ENCODE data around the gene DNAI1.

DNAI1 gene

DNA sequence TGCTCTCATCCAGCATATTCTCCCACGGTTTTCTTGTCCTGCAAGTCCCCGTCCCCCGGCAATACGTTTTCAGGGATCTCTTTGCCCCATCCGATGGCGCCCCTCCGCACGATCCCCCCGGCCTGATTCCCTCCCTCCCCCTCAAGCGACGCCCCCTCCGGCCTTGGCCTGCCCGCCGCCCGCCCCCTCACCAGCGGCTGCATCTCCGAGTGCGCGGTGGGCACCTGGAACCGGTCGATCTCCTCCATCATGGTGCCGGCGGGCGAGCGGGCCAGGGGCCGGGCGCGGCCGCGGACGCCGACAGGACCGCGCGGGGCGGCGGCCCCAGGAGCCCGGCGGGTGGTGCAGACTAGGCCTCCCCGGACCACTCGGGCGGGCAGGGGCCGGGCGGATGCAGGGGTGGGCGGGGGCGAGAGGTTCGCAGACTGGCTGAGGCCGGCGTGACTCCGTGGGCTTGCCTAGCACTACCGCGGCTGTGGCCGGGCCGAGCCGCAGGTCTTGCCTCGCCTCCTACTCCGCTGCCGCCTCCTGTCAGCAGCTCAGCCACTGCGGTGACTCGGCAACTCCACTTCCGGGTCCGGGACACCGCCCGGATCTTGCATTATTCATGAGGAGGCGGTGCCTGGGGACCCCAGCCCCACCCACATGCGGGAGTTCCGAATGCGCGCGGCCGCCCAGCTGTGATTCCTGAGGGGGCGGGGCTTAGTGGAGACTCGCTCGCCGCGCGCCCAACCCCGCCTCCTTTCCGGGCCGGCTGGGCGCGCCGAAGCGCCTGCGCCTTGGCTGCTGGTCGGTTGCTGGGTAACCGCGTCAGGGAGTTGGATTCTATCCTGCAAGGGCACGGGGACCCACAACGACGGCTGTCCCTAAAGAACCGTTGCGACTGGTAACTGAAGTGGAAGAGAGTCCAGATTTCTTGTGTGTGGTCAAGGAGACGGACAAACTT lies at the start of gene DNAI1, which contains the start of gene FAM219A:
Gene DNAI1 (plus strand): TSS at position 793 of the 946 bp plus-strand sequence. CDS start 201 bp downstream, outside the sequence.
Gene FAM219A (minus strand): TSS at position 558 of the 946 bp plus-strand sequence. CDS start 307 bp downstream, at position 251.
- TF ChIP-seq, protein P1, sequence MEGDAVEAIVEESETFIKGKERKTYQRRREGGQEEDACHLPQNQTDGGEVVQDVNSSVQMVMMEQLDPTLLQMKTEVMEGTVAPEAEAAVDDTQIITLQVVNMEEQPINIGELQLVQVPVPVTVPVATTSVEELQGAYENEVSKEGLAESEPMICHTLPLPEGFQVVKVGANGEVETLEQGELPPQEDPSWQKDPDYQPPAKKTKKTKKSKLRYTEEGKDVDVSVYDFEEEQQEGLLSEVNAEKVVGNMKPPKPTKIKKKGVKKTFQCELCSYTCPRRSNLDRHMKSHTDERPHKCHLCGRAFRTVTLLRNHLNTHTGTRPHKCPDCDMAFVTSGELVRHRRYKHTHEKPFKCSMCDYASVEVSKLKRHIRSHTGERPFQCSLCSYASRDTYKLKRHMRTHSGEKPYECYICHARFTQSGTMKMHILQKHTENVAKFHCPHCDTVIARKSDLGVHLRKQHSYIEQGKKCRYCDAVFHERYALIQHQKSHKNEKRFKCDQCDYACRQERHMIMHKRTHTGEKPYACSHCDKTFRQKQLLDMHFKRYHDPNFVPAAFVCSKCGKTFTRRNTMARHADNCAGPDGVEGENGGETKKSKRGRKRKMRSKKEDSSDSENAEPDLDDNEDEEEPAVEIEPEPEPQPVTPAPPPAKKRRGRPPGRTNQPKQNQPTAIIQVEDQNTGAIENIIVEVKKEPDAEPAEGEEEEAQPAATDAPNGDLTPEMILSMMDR (conservative IDR thresholded peaks at IDR 0.05; ENCODE audit: low read length) = no peak
- H3K4me3 ChIP-seq (ENCODE audit: low read length) = peak within 1 kb of the TSS; percentile 90
- peak; percentile 98 for DNase-seq (ENCODE audit: low read depth)

DNA sequence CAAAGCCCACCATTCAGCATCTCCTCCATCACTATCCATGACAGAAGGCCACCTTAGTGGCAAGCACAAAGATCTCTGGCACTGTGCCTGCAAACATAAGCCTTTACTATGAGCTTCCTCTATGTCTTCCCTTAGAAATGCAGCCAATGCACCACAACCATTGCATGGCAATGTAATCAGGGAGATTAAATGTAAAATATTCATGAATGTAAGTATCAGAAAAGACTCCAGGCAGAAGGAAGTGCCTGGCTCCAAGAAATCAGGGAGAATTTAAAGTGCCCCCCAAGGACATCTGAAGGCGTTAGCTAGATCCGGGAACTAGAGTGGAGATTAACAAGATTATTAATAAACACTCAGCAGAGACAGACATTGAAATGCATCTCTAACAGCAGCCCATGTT lies 49.5 kb upstream of the DNAI1 start:
- no peak for DNase-seq (ENCODE audit: low read depth)
- TF ChIP-seq, protein P1 (conservative IDR thresholded peaks at IDR 0.05; ENCODE audit: low read length) = no peak

DNA sequence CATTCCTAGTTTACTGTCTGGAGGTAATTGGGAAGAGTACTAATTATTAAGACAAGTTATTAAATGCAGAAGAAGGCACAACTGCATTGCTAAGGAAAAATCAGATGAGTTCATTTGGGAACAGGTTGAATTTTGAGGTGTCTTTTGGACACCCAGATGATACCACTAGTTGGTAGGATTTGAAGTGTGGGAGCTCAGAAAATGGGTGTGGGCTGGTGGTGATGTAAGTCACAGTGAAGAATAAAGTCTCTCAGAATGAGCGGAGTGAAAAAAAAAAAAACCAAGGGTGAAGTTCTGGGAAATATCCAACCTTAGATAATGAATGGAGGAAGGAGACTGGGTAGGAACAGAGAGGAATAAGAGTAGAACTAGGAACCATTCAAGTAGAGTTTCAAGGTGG lies 46.3 kb upstream of the DNAI1 start:
- DNase-seq (ENCODE audit: low read depth) = no peak
- TF ChIP-seq, protein P1 (conservative IDR thresholded peaks at IDR 0.05; ENCODE audit: low read length) = no peak
- H3K4me3 ChIP-seq (ENCODE audit: low read length) = no peak overlapping the region

More for the DNA sequence above, 49.5 kb upstream of the DNAI1 start:
- no peak overlapping the region for H3K4me3 ChIP-seq (ENCODE audit: low read length)

DNA sequence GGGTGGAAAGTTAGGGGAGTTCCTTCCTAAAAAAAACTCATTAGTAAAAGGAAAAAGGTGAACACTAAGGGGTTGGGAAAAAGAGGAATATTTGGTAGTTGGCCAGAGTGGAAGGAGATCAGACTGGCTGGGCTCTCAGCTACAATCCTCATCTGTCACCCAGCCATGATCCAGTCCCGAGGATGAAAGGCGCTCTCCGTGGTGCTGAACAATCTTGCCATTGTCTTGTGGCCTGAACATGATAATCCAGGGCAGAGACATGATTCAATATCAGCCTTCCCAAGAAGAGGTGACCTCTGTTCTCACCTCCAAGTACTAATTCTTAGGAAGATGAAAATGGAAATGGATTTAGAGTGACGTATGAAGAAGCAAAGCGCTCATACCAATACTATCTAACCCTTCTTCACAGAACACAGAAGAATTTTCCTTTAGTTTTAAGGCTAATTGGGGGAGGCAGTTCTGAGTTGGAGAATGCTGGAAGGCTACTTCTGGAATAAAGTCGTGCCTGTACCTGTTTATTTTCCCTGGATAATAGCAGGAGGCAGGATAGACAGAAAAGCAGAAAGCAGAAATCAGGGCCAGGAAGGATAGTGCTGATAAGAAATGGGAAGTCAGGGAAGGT lies 45.3 kb upstream of the DNAI1 start:
- TF ChIP-seq, protein P1 (conservative IDR thresholded peaks at IDR 0.05; ENCODE audit: low read length) = no peak
- no peak overlapping the region for H3K4me3 ChIP-seq (ENCODE audit: low read length)
- peak; percentile 24 for DNase-seq (ENCODE audit: low read depth)

DNA sequence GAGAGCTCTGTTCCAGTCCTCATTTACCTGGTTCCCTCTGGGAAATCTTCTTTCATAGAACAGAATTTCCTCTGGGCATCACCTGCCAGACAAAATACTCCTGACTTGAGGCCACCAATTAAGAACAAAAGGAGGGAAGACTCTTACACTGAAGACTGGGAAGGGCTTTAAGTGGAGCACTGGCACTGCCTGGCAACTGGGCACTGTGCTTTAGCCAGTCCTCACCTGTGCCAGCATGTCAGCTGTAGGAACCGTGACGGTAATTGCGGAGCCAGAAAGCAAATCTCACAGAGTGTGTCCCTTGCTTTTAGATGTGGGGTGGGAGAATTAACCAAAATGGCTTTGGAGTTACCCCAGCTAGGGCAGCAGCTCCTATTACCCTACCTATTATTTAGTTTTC lies 40.9 kb upstream of the DNAI1 start:
- TF ChIP-seq, protein P1 (conservative IDR thresholded peaks at IDR 0.05; ENCODE audit: low read length) = no peak
- no peak for DNase-seq (ENCODE audit: low read depth)

DNA sequence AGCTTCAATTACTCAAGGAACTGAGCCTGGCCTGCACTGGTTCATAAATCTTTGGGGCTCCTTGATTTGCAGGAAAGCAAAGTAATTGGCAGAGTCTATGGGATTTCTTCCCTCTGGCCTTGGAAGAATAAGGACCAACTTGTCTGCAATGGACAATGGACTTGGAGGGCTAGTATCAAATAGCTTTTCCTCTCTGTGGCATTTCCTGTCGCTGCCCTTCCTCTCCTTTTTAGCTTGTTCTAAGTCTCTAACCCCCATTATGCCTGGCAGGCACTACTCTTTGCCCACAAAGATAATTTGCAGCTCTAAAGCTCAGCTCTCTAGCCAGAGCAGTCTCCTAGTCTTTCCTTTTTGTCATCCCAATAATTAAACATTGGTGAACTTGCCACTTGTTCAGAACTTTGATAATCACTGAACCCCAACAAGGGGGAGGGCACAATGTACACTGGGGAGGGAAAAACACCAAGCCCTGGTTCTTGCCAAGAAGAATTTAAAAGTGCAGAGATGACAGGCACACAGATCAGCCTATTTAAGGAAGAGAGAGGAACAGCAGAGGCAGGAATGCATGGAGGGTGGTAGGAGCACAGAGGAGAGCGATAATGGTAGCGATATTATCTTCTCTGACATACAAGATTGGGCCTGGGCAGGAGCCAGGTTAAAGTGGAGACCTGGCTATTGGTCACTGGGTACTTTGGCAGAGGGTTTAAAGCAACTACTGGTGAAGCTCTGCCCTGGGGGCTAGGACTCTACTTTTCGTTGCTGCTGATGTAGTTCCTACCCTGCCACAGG lies 38.7 kb upstream of the DNAI1 start:
- TF ChIP-seq, protein P1 (conservative IDR thresholded peaks at IDR 0.05; ENCODE audit: low read length) = no peak
- no peak for DNase-seq (ENCODE audit: low read depth)

More for the DNA sequence above, 40.9 kb upstream of the DNAI1 start:
- H3K4me3 ChIP-seq (ENCODE audit: low read length) = no peak overlapping the region

More for the DNA sequence above, 38.7 kb upstream of the DNAI1 start:
- H3K4me3 ChIP-seq (ENCODE audit: low read length) = no peak overlapping the region

Measured in AG10803 (cell line).